OCI-LY7 (cell line): ENCODE measurements around the gene CHMP1A. TPM values are rescaled to one million over a fixed set of nuclear protein-coding genes. Genes with fewer than 3 reads are reported as not detected.

ENCODE experiments used
- BruUV-seq: library from RNA; stranded (reverse); fragments of 400-500 nt; replicated peaks from 2 replicates; lab custom pipeline; 2021; lab: Mats Ljungman, UMichigan
- CTCF ChIA-PET: fragments of 300-600 bp; sonication (Branson Sonifier 250); formaldehyde crosslinking; loops from one replicate; lab custom pipeline; 2022; ENCODE audit warnings: antibody characterized with exemption; ENCODE audit not compliant: unreplicated experiment; lab: Charles Lee
- POLR2A ChIA-PET: fragments of 300-600 bp; sonication (Branson Sonifier 250); formaldehyde crosslinking; loops from one replicate; lab custom pipeline; 2022; ENCODE audit warnings: antibody characterized with exemption; lab: Charles Lee
- DNase-seq: peaks from one replicate; pipeline ENCODE4 v3.0.0-alpha.2; 2015; ENCODE audit warnings: low spot score
- H2AFZ ChIP-seq: fragments of 200-600 bp; sonication (generic), shearing (Covaris generic); 2 replicates; pipeline ENCODE4 v1.6.1; 2014; ENCODE audit warnings: mild to moderate bottlenecking, antibody characterized with exemption, low read length, moderate library complexity
- H3K27ac ChIP-seq: fragments of 200-600 bp; sonication (generic); 2 replicates; pipeline ENCODE4 v1.5.1; 2014; ENCODE audit warnings: mixed run types, low read depth, mild to moderate bottlenecking, moderate library complexity, low read length, inconsistent platforms; ENCODE audit not compliant: poor library complexity, severe bottlenecking
- H3K36me3 ChIP-seq: fragments of 200-600 bp; sonication (generic); 2 replicates; pipeline ENCODE4 v1.6.1; 2014; ENCODE audit warnings: mild to moderate bottlenecking, antibody characterized with exemption, low read length, moderate library complexity, mixed read lengths; ENCODE audit not compliant: insufficient read depth
- H3K4me1 ChIP-seq: fragments of 200-600 bp; sonication (generic); 2 replicates; pipeline ENCODE4 v1.5.1; 2014; ENCODE audit warnings: mild to moderate bottlenecking, low read length; ENCODE audit not compliant: insufficient read depth, poor library complexity, severe bottlenecking
- H3K4me2 ChIP-seq: fragments of 200-600 bp; sonication (generic); 2 replicates; pipeline ENCODE4 v1.6.1; 2014; ENCODE audit warnings: mild to moderate bottlenecking, low read length
- H3K4me3 ChIP-seq: fragments of 200-600 bp; sonication (generic); 2 replicates; pipeline ENCODE4 v1.5.1; 2014; ENCODE audit warnings: mild to moderate bottlenecking, low read depth, low read length; ENCODE audit not compliant: poor library complexity, severe bottlenecking
- H3K79me2 ChIP-seq: fragments of 200-600 bp; sonication (generic); 2 replicates; pipeline ENCODE4 v1.6.1; 2016; ENCODE audit warnings: low read depth, mild to moderate bottlenecking, low read length, moderate library complexity, mixed read lengths; ENCODE audit not compliant: insufficient read depth
- H3K9me2 ChIP-seq: fragments of 200-600 bp; sonication (generic); 2 replicates; pipeline ENCODE4 v1.6.1; 2016; ENCODE audit warnings: mild to moderate bottlenecking, low read length, mixed read lengths; ENCODE audit not compliant: insufficient read depth
- H3K9me3 ChIP-seq: fragments of 200-600 bp; sonication (generic); 2 replicates; pipeline ENCODE4 v1.6.1; 2014; ENCODE audit warnings: mild to moderate bottlenecking, mixed run types, low read length, mixed read lengths
- H4K20me1 ChIP-seq: fragments of 200-600 bp; sonication (generic); 2 replicates; pipeline ENCODE4 v1.6.1; 2014; ENCODE audit warnings: mild to moderate bottlenecking, antibody characterized with exemption, low read length, moderate library complexity, mixed read lengths; ENCODE audit not compliant: insufficient read depth
- EZH2phosphoT487 ChIP-seq: fragments of 200-600 bp; sonication (generic); IDR thresholded peaks from 2 replicates; pipeline ENCODE4 v1.6.1; 2018; ENCODE audit warnings: low read depth, borderline replicate concordance, mild to moderate bottlenecking, mixed run types, antibody characterized with exemption, low read length, moderate library complexity, mixed read lengths
- intact Hi-C: fragments of 100-400 bp; cut with micrococcal nuclease; formaldehyde crosslinking; loops from one replicate; pipeline ENCODE4 v1.10.0; 2022; ENCODE audit not compliant: unreplicated experiment
- total RNA-seq, 2 experiments: library from RNA; depleted of rRNA in 1 of 2; stranded (reverse); fragments of >200 nt in 1 of 2; shearing (Covaris generic) in 1 of 2; gene quantifications; 2 replicates each; pipeline ENCODE4 v1.2.3, GENCODE V29; 2014 to 2022
- TF ChIP-seq, protein P1 (sequence below): fragments of 200-600 bp; sonication (generic); conservative IDR thresholded peaks from 2 replicates; pipeline ENCODE4 v1.5.1; 2014; ENCODE audit warnings: mild to moderate bottlenecking, antibody characterized with exemption, low read length, moderate library complexity, mixed read lengths

CHMP1A gene
- total RNA-seq, 2 experiments from 2014 or later = 53.1 to 76.2 TPM

DNA sequence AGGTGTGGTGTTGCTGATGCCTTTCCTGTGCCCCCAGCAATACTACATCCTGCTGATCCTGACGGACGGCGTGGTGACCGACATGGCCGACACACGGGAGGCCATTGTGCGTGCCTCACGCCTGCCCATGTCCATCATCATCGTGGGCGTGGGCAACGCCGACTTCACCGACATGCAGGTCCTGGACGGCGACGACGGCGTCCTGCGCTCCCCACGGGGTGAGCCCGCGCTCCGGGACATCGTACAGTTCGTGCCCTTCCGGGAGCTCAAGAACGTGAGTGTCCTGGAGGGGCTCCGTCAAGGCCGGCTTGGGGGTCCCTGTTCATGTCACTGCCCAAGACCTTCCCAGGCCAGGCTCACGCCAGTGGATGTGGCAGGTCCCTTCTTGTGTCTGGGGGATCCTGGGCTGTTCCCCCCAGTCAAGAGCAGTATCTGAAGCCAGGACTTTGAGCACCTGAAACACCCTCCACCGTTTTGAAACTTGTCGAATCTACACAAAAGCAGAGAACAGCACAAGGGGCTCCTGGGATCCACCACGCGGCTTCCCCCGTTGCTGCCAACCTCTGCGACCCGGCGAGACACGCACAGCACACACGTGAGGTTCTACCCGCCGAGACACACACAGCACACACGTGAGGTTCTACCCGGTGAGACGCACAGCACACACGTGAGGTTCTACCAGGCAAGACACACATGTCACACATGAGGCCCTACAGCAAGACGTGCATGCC, 62.0 kb downstream of the CHMP1A start:
- H3K4me3 ChIP-seq = no peak overlapping the region

More for the DNA sequence above, 62.0 kb downstream of the CHMP1A start:
- no peaks in the 10 kb centered on the region for H3K4me1 ChIP-seq
- no TSS peak for BruUV-seq
- intact Hi-C loops = no loop called here
- DNase-seq = no peak
- H3K79me2 ChIP-seq = no peaks in the 10 kb centered on the region
- CTCF ChIA-PET = no interaction called here
- H3K9me2 ChIP-seq = no peaks in the 10 kb centered on the region
- H3K4me2 ChIP-seq = no peak overlapping the region
- TF ChIP-seq, protein P1, sequence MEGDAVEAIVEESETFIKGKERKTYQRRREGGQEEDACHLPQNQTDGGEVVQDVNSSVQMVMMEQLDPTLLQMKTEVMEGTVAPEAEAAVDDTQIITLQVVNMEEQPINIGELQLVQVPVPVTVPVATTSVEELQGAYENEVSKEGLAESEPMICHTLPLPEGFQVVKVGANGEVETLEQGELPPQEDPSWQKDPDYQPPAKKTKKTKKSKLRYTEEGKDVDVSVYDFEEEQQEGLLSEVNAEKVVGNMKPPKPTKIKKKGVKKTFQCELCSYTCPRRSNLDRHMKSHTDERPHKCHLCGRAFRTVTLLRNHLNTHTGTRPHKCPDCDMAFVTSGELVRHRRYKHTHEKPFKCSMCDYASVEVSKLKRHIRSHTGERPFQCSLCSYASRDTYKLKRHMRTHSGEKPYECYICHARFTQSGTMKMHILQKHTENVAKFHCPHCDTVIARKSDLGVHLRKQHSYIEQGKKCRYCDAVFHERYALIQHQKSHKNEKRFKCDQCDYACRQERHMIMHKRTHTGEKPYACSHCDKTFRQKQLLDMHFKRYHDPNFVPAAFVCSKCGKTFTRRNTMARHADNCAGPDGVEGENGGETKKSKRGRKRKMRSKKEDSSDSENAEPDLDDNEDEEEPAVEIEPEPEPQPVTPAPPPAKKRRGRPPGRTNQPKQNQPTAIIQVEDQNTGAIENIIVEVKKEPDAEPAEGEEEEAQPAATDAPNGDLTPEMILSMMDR = no peak
- TF ChIP-seq EZH2phosphoT487 = no peak
- no peaks in the 10 kb centered on the region for H3K36me3 ChIP-seq
- H3K9me3 ChIP-seq = no peaks in the 10 kb centered on the region
- no peaks in the 10 kb centered on the region for H4K20me1 ChIP-seq
- POLR2A ChIA-PET = no interaction called here
- no peak overlapping the region for H3K27ac ChIP-seq
- H2AFZ ChIP-seq = no peak overlapping the region

Other genes with a start within 250 kb of the CHMP1A start
- gene ANKRD11, start 167.1 kb downstream of the CHMP1A start, total RNA-seq (2014; rRNA removed; shearing (Covaris generic)) = 87.0 and 89.1 TPM in 2 replicates
- gene ANKRD11, start 167.1 kb downstream of the CHMP1A start, total RNA-seq (2022) = 247 and 251 TPM in 2 replicates
- 77.6 and 92.7 TPM in 2 replicates for gene SPG7, start 149.3 kb downstream of the CHMP1A start, total RNA-seq (2014; rRNA removed; shearing (Covaris generic))
- gene SPG7, start 149.3 kb downstream of the CHMP1A start, total RNA-seq (2022) = 106 and 121 TPM in 2 replicates
- 7,440 and 9,791 TPM in 2 replicates for gene RPL13, start 97.0 kb downstream of the CHMP1A start, total RNA-seq (2014; rRNA removed; shearing (Covaris generic))
- 2,903 and 2,928 TPM in 2 replicates for gene RPL13, start 97.0 kb downstream of the CHMP1A start, total RNA-seq (2022)
- gene CPNE7, start 82.0 kb downstream of the CHMP1A start, total RNA-seq (2014; rRNA removed; shearing (Covaris generic)) = 0.33 TPM in 1 of 2 replicates, not detected in the other
- gene CPNE7, start 82.0 kb downstream of the CHMP1A start, total RNA-seq (2022) = 0.83 TPM in 1 of 2 replicates, not detected in the other
- gene DPEP1, start 44.1 kb downstream of the CHMP1A start, total RNA-seq (2014; rRNA removed; shearing (Covaris generic)) = not detected in 2 replicates
- gene DPEP1, start 44.1 kb downstream of the CHMP1A start, total RNA-seq (2022) = not detected in 2 replicates
- 8.6 and 9.4 TPM in 2 replicates for gene SPATA33, start 128 bp upstream of the CHMP1A start, total RNA-seq (2014; rRNA removed; shearing (Covaris generic))
- 17.3 and 18.2 TPM in 2 replicates for gene SPATA33, start 128 bp upstream of the CHMP1A start, total RNA-seq (2022)
- gene CDK10, start 29.0 kb upstream of the CHMP1A start, total RNA-seq (2014; rRNA removed; shearing (Covaris generic)) = 88.4 and 98.6 TPM in 2 replicates
- 129 and 130 TPM in 2 replicates for gene CDK10, start 29.0 kb upstream of the CHMP1A start, total RNA-seq (2022)
- gene SPATA2L, start 44.0 kb upstream of the CHMP1A start, total RNA-seq (2014; rRNA removed; shearing (Covaris generic)) = 5.6 and 13.1 TPM in 2 replicates
- 6.7 and 7.2 TPM in 2 replicates for gene SPATA2L, start 44.0 kb upstream of the CHMP1A start, total RNA-seq (2022)
- 2.0 and 3.1 TPM in 2 replicates for gene VPS9D1, start 63.2 kb upstream of the CHMP1A start, total RNA-seq (2014; rRNA removed; shearing (Covaris generic))
- gene VPS9D1, start 63.2 kb upstream of the CHMP1A start, total RNA-seq (2022) = 4.6 and 4.7 TPM in 2 replicates
- gene ZNF276, start 63.8 kb upstream of the CHMP1A start, total RNA-seq (2014; rRNA removed; shearing (Covaris generic)) = 27.4 and 31.0 TPM in 2 replicates
- 30.0 and 30.8 TPM in 2 replicates for gene ZNF276, start 63.8 kb upstream of the CHMP1A start, total RNA-seq (2022)
- gene FANCA, start 158.9 kb upstream of the CHMP1A start, total RNA-seq (2014; rRNA removed; shearing (Covaris generic)) = 390 and 478 TPM in 2 replicates
- 643 and 721 TPM in 2 replicates for gene FANCA, start 158.9 kb upstream of the CHMP1A start, total RNA-seq (2022)
- 7.1 and 9.4 TPM in 2 replicates for gene SPIRE2, start 170.8 kb upstream of the CHMP1A start, total RNA-seq (2014; rRNA removed; shearing (Covaris generic))
- gene SPIRE2, start 170.8 kb upstream of the CHMP1A start, total RNA-seq (2022) = 43.8 and 48.5 TPM in 2 replicates
- gene TCF25, start 215.9 kb upstream of the CHMP1A start, total RNA-seq (2014; rRNA removed; shearing (Covaris generic)) = 120 and 141 TPM in 2 replicates
- 255 and 263 TPM in 2 replicates for gene TCF25, start 215.9 kb upstream of the CHMP1A start, total RNA-seq (2022)